ENCODE data around the gene ANKS1B. TPM values are rescaled to one million over a fixed set of nuclear protein-coding genes. Genes with fewer than 3 reads are reported as not detected.
"Not testable (repeated sequence)": the region's sequence is repeated elsewhere in the genome, so short reads cannot be mapped to it uniquely, and the experiment has no call there.

Gene ANKS1B
- total RNA-seq, 1 donor = not detected

GRCh38 chr12:99311373-99311772 lies 673.4 kb downstream of the ANKS1B start:
- no peak for DNase-seq (ENCODE audit: low read depth in 2 of 3, low spot score in 2 of 3)

GRCh38 chr12:99309812-99310211 lies 674.9 kb downstream of the ANKS1B start:
- no peak for DNase-seq (ENCODE audit: low read depth in 2 of 3, low spot score in 2 of 3)

- DNase-seq (ENCODE audit: low read depth in 2 of 3, low spot score in 2 of 3) = no peak
Measured at GRCh38 chr12:99302874-99303273, 681.9 kb downstream of the ANKS1B start.

GRCh38 chr12:99287136-99287535 lies 697.6 kb downstream of the ANKS1B start:
- no peak for DNase-seq (ENCODE audit: low read depth in 2 of 3, low spot score in 2 of 3)

GRCh38 chr12:99284161-99284560 lies 700.6 kb downstream of the ANKS1B start:
- no peak for DNase-seq (ENCODE audit: low read depth in 2 of 3, low spot score in 2 of 3)

GRCh38 chr12:99282624-99283023 lies 702.1 kb downstream of the ANKS1B start:
- DNase-seq (ENCODE audit: low read depth in 2 of 3, low spot score in 2 of 3) = no peak

- DNase-seq (ENCODE audit: low read depth in 2 of 3, low spot score in 2 of 3) = no peak
Measured at GRCh38 chr12:99282086-99282485, 702.6 kb downstream of the ANKS1B start.

GRCh38 chr12:99281277-99281676 lies 703.5 kb downstream of the ANKS1B start:
- DNase-seq (ENCODE audit: low read depth in 2 of 3, low spot score in 2 of 3) = no peak

GRCh38 chr12:99278899-99279298 lies 705.8 kb downstream of the ANKS1B start:
- no peak for DNase-seq (ENCODE audit: low read depth in 2 of 3, low spot score in 2 of 3)

- no peak for DNase-seq (ENCODE audit: low read depth in 2 of 3, low spot score in 2 of 3)
Measured at GRCh38 chr12:99277591-99278379, 707.0 kb downstream of the ANKS1B start.

- DNase-seq (ENCODE audit: low read depth in 2 of 3, low spot score in 2 of 3) = no peak
Measured at GRCh38 chr12:99271071-99271470, 713.7 kb downstream of the ANKS1B start.

GRCh38 chr12:99267038-99267437 lies 717.7 kb downstream of the ANKS1B start:
- no peak for DNase-seq (ENCODE audit: low read depth in 2 of 3, low spot score in 2 of 3)

GRCh38 chr12:99265648-99266047 lies 719.1 kb downstream of the ANKS1B start:
- DNase-seq (ENCODE audit: low read depth in 2 of 3, low spot score in 2 of 3) = no peak

- no peak for DNase-seq (ENCODE audit: low read depth in 2 of 3, low spot score in 2 of 3)
Measured at GRCh38 chr12:99261256-99261655, 723.5 kb downstream of the ANKS1B start.

GRCh38 chr12:99260456-99260996 lies 724.2 kb downstream of the ANKS1B start:
- DNase-seq (ENCODE audit: low read depth in 2 of 3, low spot score in 2 of 3) = no peak

- DNase-seq (ENCODE audit: low read depth in 2 of 3, low spot score in 2 of 3) = no peak
Measured at GRCh38 chr12:99259040-99259934, 725.4 kb downstream of the ANKS1B start.

- DNase-seq (ENCODE audit: low read depth in 2 of 3, low spot score in 2 of 3) = no peak
Measured at GRCh38 chr12:99257672-99258071, 727.1 kb downstream of the ANKS1B start.

GRCh38 chr12:99253068-99253467 lies 731.7 kb downstream of the ANKS1B start:
- DNase-seq (ENCODE audit: low read depth in 2 of 3, low spot score in 2 of 3) = no peak

- DNase-seq (ENCODE audit: low read depth in 2 of 3, low spot score in 2 of 3) = no peak
Measured at GRCh38 chr12:99250091-99250490, 734.6 kb downstream of the ANKS1B start.

GRCh38 chr12:99249543-99249942 lies 735.2 kb downstream of the ANKS1B start:
- DNase-seq (ENCODE audit: low read depth in 2 of 3, low spot score in 2 of 3) = no peak

GRCh38 chr12:99237907-99238538 lies 746.7 kb downstream of the ANKS1B start:
- DNase-seq (ENCODE audit: low read depth in 2 of 3, low spot score in 2 of 3) = not testable (repeated sequence)
